ENCODE measurements around the gene RAPGEF3.

DNA sequence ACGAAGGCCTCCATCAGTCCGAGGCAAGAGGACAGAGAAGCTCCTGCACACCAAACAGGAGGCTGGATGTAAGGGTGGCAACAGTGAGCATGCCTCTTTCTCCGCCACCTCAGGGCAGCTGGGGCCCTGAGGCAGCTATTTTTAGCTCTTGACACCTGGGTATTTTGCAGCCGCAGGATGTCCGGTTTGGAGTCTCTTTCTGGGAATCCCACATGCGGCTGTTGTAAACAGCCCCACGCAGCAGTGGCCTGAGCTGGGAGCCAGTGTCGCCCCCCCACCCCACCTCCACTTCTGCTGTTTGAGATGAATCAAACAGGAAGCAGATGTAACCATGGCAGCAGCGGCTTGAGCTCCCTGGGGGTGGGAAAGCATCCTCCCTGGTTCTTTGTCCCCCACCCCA lies 49.4 kb upstream of the RAPGEF3 start:
- TF ChIP-seq CTCF (IDR thresholded peaks at IDR 0.05; ENCODE audit: low read depth, low read length, missing input control), result no peak
- no peak for TF ChIP-seq TAF1 (conservative IDR thresholded peaks at IDR 0.05)
- TF ChIP-seq, protein P1, sequence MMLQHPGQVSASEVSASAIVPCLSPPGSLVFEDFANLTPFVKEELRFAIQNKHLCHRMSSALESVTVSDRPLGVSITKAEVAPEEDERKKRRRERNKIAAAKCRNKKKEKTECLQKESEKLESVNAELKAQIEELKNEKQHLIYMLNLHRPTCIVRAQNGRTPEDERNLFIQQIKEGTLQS (IDR thresholded peaks at IDR 0.05), result no peak
- TF ChIP-seq YY1 (IDR thresholded peaks at IDR 0.05), result no peak
- TF ChIP-seq, protein P2, sequence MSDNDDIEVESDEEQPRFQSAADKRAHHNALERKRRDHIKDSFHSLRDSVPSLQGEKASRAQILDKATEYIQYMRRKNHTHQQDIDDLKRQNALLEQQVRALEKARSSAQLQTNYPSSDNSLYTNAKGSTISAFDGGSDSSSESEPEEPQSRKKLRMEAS (IDR thresholded peaks at IDR 0.05), result no peak
- no peak for TF ChIP-seq RAD21 (IDR thresholded peaks at IDR 0.05)
- TF ChIP-seq GABPA (IDR thresholded peaks at IDR 0.05 in 1 of 2, conservative IDR thresholded peaks at IDR 0.05 in 1 of 2), result no peak
- TF ChIP-seq, protein P3, sequence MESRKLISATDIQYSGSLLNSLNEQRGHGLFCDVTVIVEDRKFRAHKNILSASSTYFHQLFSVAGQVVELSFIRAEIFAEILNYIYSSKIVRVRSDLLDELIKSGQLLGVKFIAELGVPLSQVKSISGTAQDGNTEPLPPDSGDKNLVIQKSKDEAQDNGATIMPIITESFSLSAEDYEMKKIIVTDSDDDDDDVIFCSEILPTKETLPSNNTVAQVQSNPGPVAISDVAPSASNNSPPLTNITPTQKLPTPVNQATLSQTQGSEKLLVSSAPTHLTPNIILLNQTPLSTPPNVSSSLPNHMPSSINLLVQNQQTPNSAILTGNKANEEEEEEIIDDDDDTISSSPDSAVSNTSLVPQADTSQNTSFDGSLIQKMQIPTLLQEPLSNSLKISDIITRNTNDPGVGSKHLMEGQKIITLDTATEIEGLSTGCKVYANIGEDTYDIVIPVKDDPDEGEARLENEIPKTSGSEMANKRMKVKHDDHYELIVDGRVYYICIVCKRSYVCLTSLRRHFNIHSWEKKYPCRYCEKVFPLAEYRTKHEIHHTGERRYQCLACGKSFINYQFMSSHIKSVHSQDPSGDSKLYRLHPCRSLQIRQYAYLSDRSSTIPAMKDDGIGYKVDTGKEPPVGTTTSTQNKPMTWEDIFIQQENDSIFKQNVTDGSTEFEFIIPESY (IDR thresholded peaks at IDR 0.05), result no peak
